Stimulated activated effector memory CD8-positive, alpha-beta T cell treated with anti-CD3 and anti-CD28 coated beads, Interleukin-12 subunit alpha, Interleukin-12 subunit beta, amount 100 ng/mL, for 72 hours (primary cell): ENCODE measurements around the gene PYDC1.
"Not testable (repeated sequence)": the region's sequence is repeated elsewhere in the genome, so short reads cannot be mapped to it uniquely, and the experiment has no call there.

Experiments used
- ATAC-seq: fragments of 150-1000 bp; cut with Tn5 transposase; 2 replicates; pipeline ENCODE4 v1.10.0; 2021
- DNase-seq, 2 donors: peaks; one replicate each; pipeline ENCODE4 v3.0.0; 2021 to 2022; ENCODE audit warnings: low spot score in 2 of 2
- H3K27ac Mint-ChIP-seq: one replicate; pipeline ENCODE4 v1.8.0; 2022; ENCODE audit warnings: mild to moderate bottlenecking, mixed read lengths
- H3K36me3 Mint-ChIP-seq: one replicate; pipeline ENCODE4 v1.8.0; 2022; ENCODE audit warnings: mild to moderate bottlenecking, mixed read lengths
- H3K4me1 Mint-ChIP-seq: one replicate; pipeline ENCODE4 v1.8.0; 2022; ENCODE audit warnings: mixed read lengths
- H3K4me3 Mint-ChIP-seq: one replicate; pipeline ENCODE4 v1.8.0; 2022; ENCODE audit warnings: mild to moderate bottlenecking, mixed read lengths
- H3K9me3 Mint-ChIP-seq: one replicate; pipeline ENCODE4 v1.8.0; 2022; ENCODE audit warnings: mixed read lengths

Gene PYDC1

GRCh38 chr16:31179747-31180459 lies 37.0 kb downstream of the PYDC1 start, which contains the start of gene FUS:
TSS of gene FUS (plus strand) at chr16:31180139. CDS start at chr16:31180215, 76 bp downstream.
- H3K4me1 Mint-ChIP-seq: peaks cover 76% of the 10 kb centered on the region
- H3K27ac Mint-ChIP-seq: peak within 1 kb of the TSS; percentile 100
- ATAC-seq (peak; percentile 67), DNase-seq (peak; percentile 94 to 97)
- peaks cover 66% of the 10 kb centered on the region for H3K36me3 Mint-ChIP-seq
- H3K4me3 Mint-ChIP-seq: peak within 1 kb of the TSS; percentile 98
- no peaks in the 10 kb centered on the region for H3K9me3 Mint-ChIP-seq

GRCh38 chr16:31179219-31179746 lies 37.7 kb downstream of the PYDC1 start:
- ATAC-seq: peak; percentile 1
- H3K36me3 Mint-ChIP-seq: peaks cover 60% of the 10 kb centered on the region
- H3K4me1 Mint-ChIP-seq: peaks cover 71% of the 10 kb centered on the region

GRCh38 chr16:31177136-31177535 lies 39.8 kb downstream of the PYDC1 start:
- H3K4me1 Mint-ChIP-seq: peaks cover 50% of the 10 kb centered on the region
- H3K9me3 Mint-ChIP-seq: no peaks in the 10 kb centered on the region
- peak overlapping the region; percentile 20 for H3K4me3 Mint-ChIP-seq
- DNase-seq: peak in 1 of 2 donors; percentile 29
- H3K36me3 Mint-ChIP-seq: peaks cover 38% of the 10 kb centered on the region
- H3K27ac Mint-ChIP-seq: peak overlapping the region; percentile 16
- ATAC-seq: peak; percentile 2

More at GRCh38 chr16:31179219-31179746, 37.7 kb downstream of the PYDC1 start:
- Mint-ChIP-seq H3K4me3 (peak overlapping the region; percentile 98), H3K27ac (peak overlapping the region; percentile 100), H3K9me3 (no peaks in the 10 kb centered on the region)
- no peak for DNase-seq

- H3K4me1 Mint-ChIP-seq, ATAC-seq, DNase-seq, H3K27ac Mint-ChIP-seq, H3K9me3 Mint-ChIP-seq, H3K36me3 Mint-ChIP-seq, H3K4me3 Mint-ChIP-seq: not testable (repeated sequence)
Observed at GRCh38 chr16:31170048-31170447, 46.9 kb downstream of the PYDC1 start.

GRCh38 chr16:31168848-31169247 lies 48.1 kb downstream of the PYDC1 start:
- DNase-seq (no peak), ATAC-seq (no peak)
- Mint-ChIP-seq H3K27ac (no peak overlapping the region), H3K9me3 (no peaks in the 10 kb centered on the region), H3K4me3 (no peak overlapping the region), H3K4me1 (no peaks in the 10 kb centered on the region), H3K36me3 (no peaks in the 10 kb centered on the region)

- no peak for ATAC-seq
- Mint-ChIP-seq H3K9me3 (no peaks in the 10 kb centered on the region), H3K4me3 (no peak overlapping the region), H3K36me3 (no peaks in the 10 kb centered on the region), H3K4me1 (no peaks in the 10 kb centered on the region), H3K27ac (no peak overlapping the region)
- DNase-seq: no peak
Observed at GRCh38 chr16:31167315-31167714, 49.6 kb downstream of the PYDC1 start.
